GM04504 (cell line): Measurements from ENCODE around the gene GNL3.
A peak's percentile ranks its signal among the peaks of the same experiment; 100 is the strongest.
"Not testable (repeated sequence)": the region's sequence is repeated elsewhere in the genome, so short reads cannot be mapped to it uniquely, and the experiment has no call there.

Experiments
- DNase-seq: peaks from one replicate; pipeline ENCODE4 v3.0.0-alpha.2; 2012; ENCODE audit warnings: low read depth

The GNL3 gene

GRCh38 chr3:52685709-52686691 lies at the start of gene GNL3, which contains the start of gene PBRM1:
Gene GNL3, plus strand, starts transcription at chr3:52686032. Its CDS starts 61 bp downstream, at chr3:52686093.
Gene PBRM1, minus strand, starts transcription at chr3:52685913.
- peak; percentile 89 for DNase-seq

GRCh38 chr3:52636673-52637072 lies 49.2 kb upstream of the GNL3 start:
- peak; percentile 32 for DNase-seq

GRCh38 chr3:52645549-52645948 lies 40.3 kb upstream of the GNL3 start:
- DNase-seq, result no peak

GRCh38 chr3:52649461-52650210 lies 36.2 kb upstream of the GNL3 start:
- DNase-seq, result peak; percentile 17

- no peak for DNase-seq
Observed at GRCh38 chr3:52650439-52650838, 35.4 kb upstream of the GNL3 start.

GRCh38 chr3:52651592-52651991 lies 34.2 kb upstream of the GNL3 start:
- no peak for DNase-seq

GRCh38 chr3:52655895-52656294 lies 29.9 kb upstream of the GNL3 start:
- DNase-seq, result no peak

- DNase-seq, result no peak
Observed at GRCh38 chr3:52660046-52660445, 25.8 kb upstream of the GNL3 start.

GRCh38 chr3:52663098-52663497 lies 22.7 kb upstream of the GNL3 start:
- DNase-seq, result no peak

- peak; percentile 98 for DNase-seq
Observed at GRCh38 chr3:52670621-52671521, 15.0 kb upstream of the GNL3 start.

- no peak for DNase-seq
Observed at GRCh38 chr3:52671676-52672075, 14.2 kb upstream of the GNL3 start.

GRCh38 chr3:52676201-52676600 lies 9.6 kb upstream of the GNL3 start:
- not testable (repeated sequence) for DNase-seq

GRCh38 chr3:52678265-52679198 lies 7.3 kb upstream of the GNL3 start:
- DNase-seq, result no peak

GRCh38 chr3:52679199-52679538 lies 6.7 kb upstream of the GNL3 start:
- DNase-seq, result no peak

GRCh38 chr3:52679811-52680210 lies 6.0 kb upstream of the GNL3 start:
- no peak for DNase-seq

GRCh38 chr3:52681596-52681995 lies 4.2 kb upstream of the GNL3 start:
- no peak for DNase-seq

- DNase-seq, result peak; percentile 49
Observed at GRCh38 chr3:52682016-52682415, 3.8 kb upstream of the GNL3 start.

GRCh38 chr3:52683611-52684010 lies 2.2 kb upstream of the GNL3 start:
- DNase-seq, result no peak

GRCh38 chr3:52684184-52684583 lies 1.6 kb upstream of the GNL3 start:
- DNase-seq, result no peak

GRCh38 chr3:52685285-52685708 lies 535 bp upstream of the GNL3 start:
- peak; percentile 54 for DNase-seq

- DNase-seq, result no peak
Observed at GRCh38 chr3:52688266-52688665, 2.4 kb downstream of the GNL3 start.
